Loucy (cell line): ENCODE measurements around the gene HES3.

Experiments
- H2AFZ ChIP-seq: fragments of 200-600 bp; sonication (generic); 2 replicates; pipeline ENCODE4 v1.6.0; 2016; ENCODE audit warnings: antibody characterized with exemption, mild to moderate bottlenecking, low read length, moderate library complexity
- H3F3A ChIP-seq: fragments of 200-600 bp; 2 replicates; pipeline ENCODE4 v1.6.0; 2016; ENCODE audit warnings: antibody characterized with exemption, low read depth, mild to moderate bottlenecking
- H3K27me3 ChIP-seq: fragments of 200-600 bp; sonication (generic); 2 replicates; pipeline ENCODE4 v1.6.1; 2014; ENCODE audit warnings: low read length, mild to moderate bottlenecking; ENCODE audit not compliant: insufficient read depth, poor library complexity, severe bottlenecking
- H3K36me3 ChIP-seq: fragments of 200-600 bp; sonication (generic); 2 replicates; pipeline ENCODE4 v1.6.1; 2016; ENCODE audit warnings: low read length; ENCODE audit not compliant: insufficient read depth
- H3K4me1 ChIP-seq: fragments of 200-600 bp; sonication (generic); 2 replicates; pipeline ENCODE4 v1.5.1; 2014; ENCODE audit warnings: low read length, mild to moderate bottlenecking; ENCODE audit not compliant: insufficient read depth, poor library complexity, severe bottlenecking
- H3K4me2 ChIP-seq: fragments of 200-600 bp; sonication (generic); 2 replicates; pipeline ENCODE4 v1.6.0; 2014; ENCODE audit warnings: antibody characterized with exemption, low read length, low read depth, mild to moderate bottlenecking; ENCODE audit not compliant: poor library complexity, severe bottlenecking
- H3K4me3 ChIP-seq: fragments of 200-600 bp; sonication (generic); 2 replicates; pipeline ENCODE4 v1.5.1; 2014; ENCODE audit warnings: low read length, mild to moderate bottlenecking, mixed read lengths; ENCODE audit not compliant: poor library complexity, severe bottlenecking
- H3K79me2 ChIP-seq: fragments of 200-600 bp; sonication (generic); 2 replicates; pipeline ENCODE4 v1.6.1; 2014; ENCODE audit warnings: low read length; ENCODE audit not compliant: insufficient read depth
- H3K9ac ChIP-seq: fragments of 200-600 bp; sonication (generic); 2 replicates; pipeline ENCODE4 v1.6.0; 2014; ENCODE audit warnings: mild to moderate bottlenecking, low read depth, low read length, moderate library complexity; ENCODE audit not compliant: poor library complexity, severe bottlenecking
- H3K9me2 ChIP-seq: fragments of 200-600 bp; sonication (generic); replicated peaks from 2 replicates; pipeline ENCODE4 v1.6.1; 2016; ENCODE audit warnings: low read depth, low read length, mixed read lengths
- H3K9me3 ChIP-seq: fragments of 200-600 bp; sonication (generic); 2 replicates; pipeline ENCODE4 v1.6.1; 2014; ENCODE audit warnings: mild to moderate bottlenecking, antibody characterized with exemption, low read length, low read depth; ENCODE audit not compliant: insufficient read depth
- H4K20me1 ChIP-seq: fragments of 200-600 bp; sonication (generic); 2 replicates; pipeline ENCODE4 v1.6.0; 2014; ENCODE audit warnings: antibody characterized with exemption, low read length, mild to moderate bottlenecking; ENCODE audit not compliant: insufficient read depth, poor library complexity, severe bottlenecking
- EZH2phosphoT487 ChIP-seq: fragments of 200-600 bp; IDR thresholded peaks from 2 replicates; pipeline ENCODE4 v1.6.1; 2018; ENCODE audit warnings: antibody characterized with exemption, mild to moderate bottlenecking, moderate library complexity, borderline replicate concordance
- TF ChIP-seq, protein P1 (sequence below): fragments of 200-600 bp; sonication (generic); conservative IDR thresholded peaks from 2 replicates; pipeline ENCODE4 v1.5.1; 2014; ENCODE audit warnings: mild to moderate bottlenecking, antibody characterized with exemption, low read length

The HES3 gene

DNA sequence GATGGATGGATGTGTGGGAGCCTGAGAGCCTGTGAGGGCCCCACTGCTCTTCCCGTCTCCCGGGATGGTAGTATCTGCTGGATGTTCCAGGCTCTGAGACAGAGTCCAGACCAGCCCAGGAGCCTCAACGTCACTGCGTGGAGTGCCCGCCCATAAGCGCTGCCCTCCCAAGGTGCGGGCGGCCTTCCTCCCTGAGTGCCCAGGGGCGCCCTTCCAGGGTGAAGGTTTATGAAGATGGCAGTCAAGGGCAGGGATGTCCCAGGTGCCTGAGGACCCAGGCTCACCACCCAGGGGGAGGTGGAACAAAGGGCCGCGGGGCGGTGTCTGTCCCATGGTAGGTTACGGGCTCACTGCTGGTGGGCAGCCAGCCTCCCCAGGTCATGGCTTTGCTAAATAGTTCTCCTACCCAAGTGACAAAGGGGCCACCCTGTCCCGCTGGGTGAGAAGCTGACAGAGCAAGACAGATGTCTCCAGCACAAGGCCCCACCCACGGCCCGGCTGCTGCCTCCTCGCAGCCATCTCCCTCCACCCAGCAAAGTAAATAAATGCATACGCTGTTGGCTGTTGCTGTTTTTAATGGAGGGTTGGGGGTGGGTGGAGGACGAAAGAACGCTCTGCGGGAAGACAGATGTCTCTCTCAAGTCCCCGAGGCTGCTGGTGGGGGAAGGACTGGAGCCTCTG lies 25.9 kb downstream of the HES3 start:
- no peak for TF ChIP-seq EZH2phosphoT487
- TF ChIP-seq, protein P1, sequence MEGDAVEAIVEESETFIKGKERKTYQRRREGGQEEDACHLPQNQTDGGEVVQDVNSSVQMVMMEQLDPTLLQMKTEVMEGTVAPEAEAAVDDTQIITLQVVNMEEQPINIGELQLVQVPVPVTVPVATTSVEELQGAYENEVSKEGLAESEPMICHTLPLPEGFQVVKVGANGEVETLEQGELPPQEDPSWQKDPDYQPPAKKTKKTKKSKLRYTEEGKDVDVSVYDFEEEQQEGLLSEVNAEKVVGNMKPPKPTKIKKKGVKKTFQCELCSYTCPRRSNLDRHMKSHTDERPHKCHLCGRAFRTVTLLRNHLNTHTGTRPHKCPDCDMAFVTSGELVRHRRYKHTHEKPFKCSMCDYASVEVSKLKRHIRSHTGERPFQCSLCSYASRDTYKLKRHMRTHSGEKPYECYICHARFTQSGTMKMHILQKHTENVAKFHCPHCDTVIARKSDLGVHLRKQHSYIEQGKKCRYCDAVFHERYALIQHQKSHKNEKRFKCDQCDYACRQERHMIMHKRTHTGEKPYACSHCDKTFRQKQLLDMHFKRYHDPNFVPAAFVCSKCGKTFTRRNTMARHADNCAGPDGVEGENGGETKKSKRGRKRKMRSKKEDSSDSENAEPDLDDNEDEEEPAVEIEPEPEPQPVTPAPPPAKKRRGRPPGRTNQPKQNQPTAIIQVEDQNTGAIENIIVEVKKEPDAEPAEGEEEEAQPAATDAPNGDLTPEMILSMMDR, result no peak
- Histone ChIP-seq H3K79me2 (no peaks in the 10 kb centered on the region), H2AFZ (no peak overlapping the region), H3K4me2 (no peak overlapping the region), H3K4me3 (no peak overlapping the region), H4K20me1 (no peaks in the 10 kb centered on the region), H3K9ac (no peak overlapping the region), H3F3A (no peaks in the 10 kb centered on the region), H3K27me3 (no peaks in the 10 kb centered on the region), H3K36me3 (no peaks in the 10 kb centered on the region), H3K4me1 (peaks cover 9% of the 10 kb centered on the region), H3K9me3 (no peaks in the 10 kb centered on the region), H3K9me2 (no peaks in the 10 kb centered on the region)

DNA sequence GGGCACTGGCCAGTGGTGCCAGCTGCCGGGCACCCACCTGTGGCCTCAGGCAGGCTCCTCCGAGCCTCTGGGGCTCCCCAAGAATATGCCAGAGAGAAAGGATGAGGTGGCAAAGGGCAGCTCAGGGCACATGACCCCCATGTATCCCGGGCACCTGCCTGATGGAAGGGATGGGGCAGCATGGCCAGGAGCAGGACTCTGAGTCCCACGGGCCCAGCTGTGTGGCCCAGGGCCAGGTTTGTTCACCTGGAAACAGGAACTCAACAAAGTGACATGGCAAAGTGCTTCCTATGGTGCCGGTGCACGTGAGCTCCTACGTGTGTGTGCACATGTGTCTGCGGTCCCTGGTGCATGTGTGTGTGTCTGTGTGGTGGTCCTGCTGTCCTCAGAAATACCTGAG lies 26.4 kb downstream of the HES3 start:
- Histone ChIP-seq H3K36me3 (no peaks in the 10 kb centered on the region), H4K20me1 (no peaks in the 10 kb centered on the region), H3K9ac (peak overlapping the region; percentile 8), H3K9me2 (no peaks in the 10 kb centered on the region), H3K4me3 (no peak overlapping the region), H2AFZ (no peak overlapping the region), H3K4me2 (no peak overlapping the region), H3F3A (no peaks in the 10 kb centered on the region), H3K4me1 (peaks cover 9% of the 10 kb centered on the region), H3K79me2 (no peaks in the 10 kb centered on the region), H3K9me3 (no peaks in the 10 kb centered on the region), H3K27me3 (no peaks in the 10 kb centered on the region)
- no peak for TF ChIP-seq EZH2phosphoT487
- TF ChIP-seq, protein P1, result no peak

DNA sequence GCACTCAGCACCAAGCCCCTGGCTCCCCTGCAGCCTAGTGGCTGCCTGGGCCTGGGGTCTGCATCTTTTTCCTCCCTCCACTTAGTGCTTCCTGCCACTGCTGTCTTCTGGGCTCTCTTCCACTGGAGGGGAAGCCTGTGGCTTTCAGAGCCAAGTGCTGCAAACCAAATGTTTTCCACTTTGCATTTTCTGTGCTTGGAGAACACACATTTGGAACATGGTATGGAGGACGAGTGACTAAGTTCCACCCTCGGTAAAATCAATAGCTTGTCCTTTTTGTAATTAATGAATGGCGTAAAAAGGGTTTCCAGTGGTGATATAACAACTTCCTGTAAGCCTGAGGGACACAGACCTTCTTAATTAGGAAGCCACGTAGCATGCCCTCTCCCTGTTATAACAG lies 27.0 kb downstream of the HES3 start:
- no peak overlapping the region for H3K4me2 ChIP-seq
- peak overlapping the region; percentile 8 for H3K9ac ChIP-seq
- no peaks in the 10 kb centered on the region for H3K79me2 ChIP-seq
- H4K20me1 ChIP-seq, result no peaks in the 10 kb centered on the region
- TF ChIP-seq EZH2phosphoT487, result no peak
- TF ChIP-seq, protein P1, result no peak
- no peaks in the 10 kb centered on the region for H3K27me3 ChIP-seq
- peaks cover 9% of the 10 kb centered on the region for H3K4me1 ChIP-seq
- H3K4me3 ChIP-seq, result no peak overlapping the region
- H3K9me2 ChIP-seq, result no peaks in the 10 kb centered on the region
- no peaks in the 10 kb centered on the region for H3K36me3 ChIP-seq
- no peak overlapping the region for H2AFZ ChIP-seq
- no peaks in the 10 kb centered on the region for H3K9me3 ChIP-seq
- no peaks in the 10 kb centered on the region for H3F3A ChIP-seq
